ENCODE results near the gene SH3BGRL. TPM values are rescaled to one million over a fixed set of nuclear protein-coding genes. Genes with fewer than 3 reads are reported as not detected.
"Not testable (repeated sequence)": the region's sequence is repeated elsewhere in the genome, so short reads cannot be mapped to it uniquely, and the experiment has no call there.

SH3BGRL gene
- total RNA-seq, 2 experiments from 2014 or later, result 56.2 to 68.2 TPM

DNA sequence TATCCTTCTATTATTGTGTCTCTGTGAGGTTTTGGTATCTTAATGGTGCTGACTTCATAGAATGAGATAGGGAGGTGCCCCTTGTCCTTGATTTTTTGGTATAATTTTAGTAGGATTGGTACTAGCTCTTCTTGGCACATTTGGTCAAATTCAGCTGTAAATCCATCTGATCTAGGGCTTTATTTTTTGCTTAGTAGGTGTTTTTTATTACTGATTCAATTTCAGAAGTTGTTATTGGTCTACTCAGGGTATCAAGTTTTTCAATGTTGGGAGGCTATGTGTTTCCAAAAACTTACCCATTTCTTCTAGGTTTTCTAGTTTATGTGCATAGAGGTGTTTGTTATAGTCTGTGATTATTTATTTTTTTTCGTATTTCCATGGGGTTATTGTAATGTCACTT lies 103.3 kb downstream of the SH3BGRL start:
- POLR2A ChIA-PET, result no interaction called here
- no peak for TF ChIP-seq CTCF (conservative IDR thresholded peaks at IDR 0.05; ENCODE audit: low read length)
- no peak for TF ChIP-seq EZH2phosphoT487 (IDR thresholded peaks at IDR 0.05; ENCODE audit: borderline replicate concordance, low read depth, low read length)

GRCh38 chrX:81308086-81308829 lies 106.4 kb downstream of the SH3BGRL start:
- Histone ChIP-seq H3K79me2 (ENCODE audit: insufficient read depth, low read depth, low read length) (no peaks in the 10 kb centered on the region), H3K9me3 (ENCODE audit: low read length) (no peaks in the 10 kb centered on the region), H3K4me2 (ENCODE audit: low read length) (no peak overlapping the region), H4K20me1 (ENCODE audit: insufficient read depth, low read length) (no peaks in the 10 kb centered on the region), H3K36me3 (ENCODE audit: insufficient read depth, low read length) (no peaks in the 10 kb centered on the region), H3K27ac (ENCODE audit: low read depth, low read length, poor library complexity, severe bottlenecking) (no peak overlapping the region), H3K4me3 (ENCODE audit: low read depth, low read length, poor library complexity, severe bottlenecking) (no peak overlapping the region), H3K9me2 (ENCODE audit: insufficient read depth, low read length) (no peaks in the 10 kb centered on the region), H2AFZ (ENCODE audit: low read length) (no peak overlapping the region), H3K4me1 (ENCODE audit: insufficient read depth, low read length, poor library complexity, severe bottlenecking) (no peaks in the 10 kb centered on the region)
- BruUV-seq (replicated peaks), result no TSS peak
- POLR2A ChIA-PET, result no interaction called here
- CTCF ChIA-PET (ENCODE audit: unreplicated experiment), result no interaction called here
- TF ChIP-seq EZH2phosphoT487 (IDR thresholded peaks at IDR 0.05; ENCODE audit: borderline replicate concordance, low read depth, low read length), result no peak
- TF ChIP-seq CTCF (conservative IDR thresholded peaks at IDR 0.05; ENCODE audit: low read length), result no peak
- intact Hi-C loops (cut with micrococcal nuclease; ENCODE audit: unreplicated experiment), result no loop called here
- DNase-seq (ENCODE audit: low spot score), result no peak

More for the DNA sequence above, 103.3 kb downstream of the SH3BGRL start:
- CTCF ChIA-PET (ENCODE audit: unreplicated experiment), result no interaction called here
- BruUV-seq (replicated peaks), result no TSS peak
- DNase-seq (ENCODE audit: low spot score), result no peak
- no peak overlapping the region for H3K4me3 ChIP-seq (ENCODE audit: low read depth, low read length, poor library complexity, severe bottlenecking)
- no peaks in the 10 kb centered on the region for H3K9me3 ChIP-seq (ENCODE audit: low read length)
- H4K20me1 ChIP-seq (ENCODE audit: insufficient read depth, low read length), result no peaks in the 10 kb centered on the region
- no peak overlapping the region for H3K4me2 ChIP-seq (ENCODE audit: low read length)
- no peak overlapping the region for H2AFZ ChIP-seq (ENCODE audit: low read length)
- H3K4me1 ChIP-seq (ENCODE audit: insufficient read depth, low read length, poor library complexity, severe bottlenecking), result no peaks in the 10 kb centered on the region
- no peaks in the 10 kb centered on the region for H3K9me2 ChIP-seq (ENCODE audit: insufficient read depth, low read length)
- intact Hi-C loops (cut with micrococcal nuclease; ENCODE audit: unreplicated experiment), result no loop called here
- no peaks in the 10 kb centered on the region for H3K36me3 ChIP-seq (ENCODE audit: insufficient read depth, low read length)
- no peaks in the 10 kb centered on the region for H3K79me2 ChIP-seq (ENCODE audit: insufficient read depth, low read depth, low read length)
- H3K27ac ChIP-seq (ENCODE audit: low read depth, low read length, poor library complexity, severe bottlenecking), result no peak overlapping the region

- no peaks in the 10 kb centered on the region for H3K9me2 ChIP-seq (ENCODE audit: insufficient read depth, low read length)
- no peak for DNase-seq (ENCODE audit: low spot score)
- H3K36me3 ChIP-seq (ENCODE audit: insufficient read depth, low read length), result no peaks in the 10 kb centered on the region; the same call in 1 of the 2 replicates
- no peaks in the 10 kb centered on the region for H3K79me2 ChIP-seq (ENCODE audit: insufficient read depth, low read depth, low read length)
- H3K4me2 ChIP-seq (ENCODE audit: low read length), result no peak overlapping the region
- intact Hi-C loops (cut with micrococcal nuclease; ENCODE audit: unreplicated experiment), result no loop called here
- H3K9me3 ChIP-seq (ENCODE audit: low read length), result no peaks in the 10 kb centered on the region
- no peak overlapping the region for H2AFZ ChIP-seq (ENCODE audit: low read length)
- no peak overlapping the region for H3K4me3 ChIP-seq (ENCODE audit: low read depth, low read length, poor library complexity, severe bottlenecking)
- TF ChIP-seq EZH2phosphoT487 (IDR thresholded peaks at IDR 0.05; ENCODE audit: borderline replicate concordance, low read depth, low read length) (no peak), CTCF (conservative IDR thresholded peaks at IDR 0.05; ENCODE audit: low read length) (no peak)
- no peaks in the 10 kb centered on the region for H4K20me1 ChIP-seq (ENCODE audit: insufficient read depth, low read length)
- POLR2A ChIA-PET, result no interaction called here
- BruUV-seq (replicated peaks), result no TSS peak
- no peaks in the 10 kb centered on the region for H3K4me1 ChIP-seq (ENCODE audit: insufficient read depth, low read length, poor library complexity, severe bottlenecking)
- no peak overlapping the region for H3K27ac ChIP-seq (ENCODE audit: low read depth, low read length, poor library complexity, severe bottlenecking)
- CTCF ChIA-PET (ENCODE audit: unreplicated experiment), result no interaction called here
Measured at GRCh38 chrX:81316163-81316562, 114.3 kb downstream of the SH3BGRL start.

DNA sequence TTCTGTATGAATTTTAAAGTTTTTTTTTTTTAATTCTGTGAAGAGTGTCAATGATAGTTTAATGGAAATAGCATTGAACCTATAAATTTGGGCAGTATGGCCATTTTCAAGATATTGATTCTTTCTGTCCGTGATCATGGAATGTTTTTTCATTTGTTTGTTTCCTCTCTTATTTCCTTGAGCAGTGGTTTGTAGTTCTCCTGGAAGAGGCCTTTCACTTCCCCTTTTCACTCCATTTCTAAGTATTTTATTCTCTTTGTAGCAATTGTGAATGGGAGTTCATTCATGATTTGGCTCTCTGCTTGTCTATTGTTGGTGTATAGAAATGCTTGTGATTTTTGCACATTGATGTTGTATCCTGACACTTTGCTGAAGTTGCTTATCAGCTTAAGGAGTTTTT lies 129.8 kb downstream of the SH3BGRL start:
- intact Hi-C loops (cut with micrococcal nuclease; ENCODE audit: unreplicated experiment); BruUV-seq (replicated peaks): not testable (repeated sequence)

More for the DNA sequence above, 129.8 kb downstream of the SH3BGRL start:
- H2AFZ ChIP-seq (ENCODE audit: low read length); H3K9me3 ChIP-seq (ENCODE audit: low read length); H3K36me3 ChIP-seq (ENCODE audit: insufficient read depth, low read length); DNase-seq (ENCODE audit: low spot score); H4K20me1 ChIP-seq (ENCODE audit: insufficient read depth, low read length); H3K79me2 ChIP-seq (ENCODE audit: insufficient read depth, low read depth, low read length); H3K4me3 ChIP-seq (ENCODE audit: low read depth, low read length, poor library complexity, severe bottlenecking); H3K27ac ChIP-seq (ENCODE audit: low read depth, low read length, poor library complexity, severe bottlenecking); H3K4me2 ChIP-seq (ENCODE audit: low read length); CTCF ChIA-PET (ENCODE audit: unreplicated experiment); POLR2A ChIA-PET; H3K4me1 ChIP-seq (ENCODE audit: insufficient read depth, low read length, poor library complexity, severe bottlenecking); H3K9me2 ChIP-seq (ENCODE audit: insufficient read depth, low read length): not testable (repeated sequence)

Measured in OCI-LY7 (cell line).